ENCODE measurements around the gene NANOS3. TPM values are rescaled to one million over a fixed set of nuclear protein-coding genes. Genes with fewer than 3 reads are reported as not detected.

NANOS3 gene
- total and polyA plus RNA-seq, 2 of the 13 experiments (the other 11 are each of a cell fraction or from before 2014, with no cell fraction given): 0.21 TPM; not detected in 1

GRCh38 chr19:13909430-13909829 is 32.5 kb downstream of the NANOS3 start:
- ChIA-PET CTCF (ENCODE audit: low intra/inter-chr PET ratio, low total read pairs) (no interaction called here), POLR2A (no interaction called here)
- H3K27me3 ChIP-seq (ENCODE audit: control insufficient read depth in 1 of 2, insufficient read depth in 2 of 2, low read length in 2 of 2): no peaks in the 10 kb centered on the region
- peaks cover 15% of the 10 kb centered on the region for H3K4me1 ChIP-seq (ENCODE audit: insufficient read depth, low read length)
- H2AFZ ChIP-seq (ENCODE audit: low read length): no peak overlapping the region
- no peak overlapping the region for H3K9ac ChIP-seq (ENCODE audit: insufficient read depth, low read depth, low read length)
- H3K27ac ChIP-seq (ENCODE audit: extremely low read length, insufficient read depth, low read length): no peak overlapping the region
- no peak for DNase-seq (ENCODE audit: low spot score)
- no peaks in the 10 kb centered on the region for H3K79me2 ChIP-seq (ENCODE audit: insufficient read depth, low read length)
- BruUV-seq (replicated peaks): no TSS peak
- intact Hi-C loops (cut with micrococcal nuclease; ENCODE audit: unreplicated experiment) (no loop called here), in situ Hi-C loops (cut with HindIII; ENCODE audit: extremely low pct_ligation_motif_present, low pct_unique_long_range_greater_than_20kb) (no loop called here)
- no peak overlapping the region for H3K4me2 ChIP-seq (ENCODE audit: low read depth, low read length)
- H3K4me3 ChIP-seq (replicated peaks in 1 of 3; ENCODE audit: insufficient read depth in 1 of 3, low read depth in 2 of 3, low read length in 3 of 3): no peak overlapping the region
- FAIRE-seq: no peak
- H4K20me1 ChIP-seq (ENCODE audit: insufficient read depth, low read length): no peaks in the 10 kb centered on the region
- H3K9me3 ChIP-seq (ENCODE audit: low read length): no peaks in the 10 kb centered on the region
- ATAC-seq: no peak
- WGBS (ENCODE audit: low lambda C conversion rate): 93% methylated on average over 2 of the region's 2 CpGs
- peaks cover 6 to 19% of the 10 kb centered on the region in 2 experiments; a peak in 4 of 5 replicates for H3K36me3 ChIP-seq (replicated peaks in 1 of 2; ENCODE audit: control insufficient read depth in 1 of 2, insufficient read depth in 2 of 2, low read length in 2 of 2)
- no peak for TF ChIP-seq FUBP1 (CRISPR knock-in tag; IDR thresholded peaks at IDR 0.05; ENCODE audit: borderline replicate concordance)
- no peak for TF ChIP-seq ZNF33B (CRISPR knock-in tag; IDR thresholded peaks at IDR 0.05)
- no peak for TF ChIP-seq ZNF142 (CRISPR knock-in tag; IDR thresholded peaks at IDR 0.05)
- TF ChIP-seq KDM5A (IDR thresholded peaks at IDR 0.05; ENCODE audit: borderline replicate concordance, low read length): no peak
- TF ChIP-seq PHF5A (CRISPR knock-in tag; IDR thresholded peaks at IDR 0.05; ENCODE audit: low read depth, unreplicated experiment): no peak
- no peak for TF ChIP-seq ATF5 (CRISPR knock-in tag; IDR thresholded peaks at IDR 0.05; ENCODE audit: low read depth)
- no peak for TF ChIP-seq ZNF263 (CRISPR knock-in tag; IDR thresholded peaks at IDR 0.05)
- TF ChIP-seq ATF1 (CRISPR knock-in tag; IDR thresholded peaks at IDR 0.05): no peak
- no peak for TF ChIP-seq ZNF234 (CRISPR knock-in tag; conservative IDR thresholded peaks at IDR 0.05)
- no peak for TF ChIP-seq NR2F6 (IDR thresholded peaks at IDR 0.05)
- TF ChIP-seq NR2F6 (CRISPR knock-in tag; IDR thresholded peaks at IDR 0.05): no peak
- TF ChIP-seq CENPBD1 (CRISPR knock-in tag; IDR thresholded peaks at IDR 0.05; ENCODE audit: borderline replicate concordance, low read depth): no peak
- TF ChIP-seq AFF4 (CRISPR knock-in tag; IDR thresholded peaks at IDR 0.05): no peak

Data from HepG2 (cell line).